ENCODE measurements around the gene ARNT2. TPM values are rescaled to one million over a fixed set of nuclear protein-coding genes. Genes with fewer than 3 reads are reported as not detected.

The ARNT2 gene
- total RNA-seq, 2 experiments from 2014 or later = 0.34 TPM; not detected in 1

- no peaks in the 10 kb centered on the region for H3K4me1 Mint-ChIP-seq (ENCODE audit: low read depth)
- H3K9me3 Mint-ChIP-seq = no peaks in the 10 kb centered on the region
- CTCF ChIA-PET = no interaction called here
- no peak overlapping the region for H3K4me3 Mint-ChIP-seq
- peaks cover 4% of the 10 kb centered on the region for H3K27me3 Mint-ChIP-seq
- POLR2A ChIA-PET = no interaction called here
- intact Hi-C loops (cut with micrococcal nuclease) = no loop called here
- no peak for DNase-seq
- ATAC-seq = no peak
- no peak for TF ChIP-seq CTCF (IDR thresholded peaks at IDR 0.05)
- H3K27ac Mint-ChIP-seq = no peak overlapping the region
- H3K36me3 Mint-ChIP-seq (ENCODE audit: low read depth) = no peaks in the 10 kb centered on the region
These were observed 191.2 kb downstream of the ARNT2 start for GRCh38 chr15:80595396-80595795.

GRCh38 chr15:80596521-80596976, 192.4 kb downstream of the ARNT2 start:
- intact Hi-C loops (cut with micrococcal nuclease) = no loop called here
- ATAC-seq (no peak), DNase-seq (no peak)
- H3K36me3 Mint-ChIP-seq (ENCODE audit: low read depth) = no peaks in the 10 kb centered on the region
- no peak overlapping the region for H3K4me3 Mint-ChIP-seq
- peaks cover 4% of the 10 kb centered on the region for H3K27me3 Mint-ChIP-seq
- no peak for TF ChIP-seq CTCF (IDR thresholded peaks at IDR 0.05)
- no peaks in the 10 kb centered on the region for H3K9me3 Mint-ChIP-seq
- H3K27ac Mint-ChIP-seq = no peak overlapping the region
- ChIA-PET POLR2A (interaction anchor here (0.8 kb wide), 1 partner anchor 197 kb away, joined by 3 read pairs; no protein-coding TSS in a partner anchor), CTCF (no interaction called here)
- no peaks in the 10 kb centered on the region for H3K4me1 Mint-ChIP-seq (ENCODE audit: low read depth)

GRCh38 chr15:80597076-80597475, 192.9 kb downstream of the ARNT2 start:
- ATAC-seq (no peak), DNase-seq (no peak)
- ChIA-PET CTCF (no interaction called here), POLR2A (interaction anchor here (0.8 kb wide), 1 partner anchor 198 kb away, joined by 3 read pairs; no protein-coding TSS in a partner anchor)
- peaks cover 4% of the 10 kb centered on the region for H3K27me3 Mint-ChIP-seq
- H3K4me3 Mint-ChIP-seq = no peak overlapping the region
- H3K27ac Mint-ChIP-seq = no peak overlapping the region
- intact Hi-C loops (cut with micrococcal nuclease) = no loop called here
- no peaks in the 10 kb centered on the region for H3K9me3 Mint-ChIP-seq
- TF ChIP-seq CTCF (IDR thresholded peaks at IDR 0.05) = no peak
- H3K36me3 Mint-ChIP-seq (ENCODE audit: low read depth) = no peaks in the 10 kb centered on the region
- H3K4me1 Mint-ChIP-seq (ENCODE audit: low read depth) = no peaks in the 10 kb centered on the region

- H3K4me1 Mint-ChIP-seq (ENCODE audit: low read depth) = no peaks in the 10 kb centered on the region
- CTCF ChIA-PET = interaction anchor here (0.6 kb wide), 1 partner anchor 325 kb away, joined by 3 read pairs; no protein-coding TSS in a partner anchor
- no peak for TF ChIP-seq CTCF (IDR thresholded peaks at IDR 0.05)
- no peak for DNase-seq
- intact Hi-C loops (cut with micrococcal nuclease) = no loop called here
- H3K9me3 Mint-ChIP-seq = no peaks in the 10 kb centered on the region
- H3K36me3 Mint-ChIP-seq (ENCODE audit: low read depth) = no peaks in the 10 kb centered on the region
- H3K27me3 Mint-ChIP-seq = peaks cover 6% of the 10 kb centered on the region
- POLR2A ChIA-PET = no interaction called here
- H3K27ac Mint-ChIP-seq = no peak overlapping the region
- no peak for ATAC-seq
- H3K4me3 Mint-ChIP-seq = no peak overlapping the region
These were observed 195.2 kb downstream of the ARNT2 start for GRCh38 chr15:80599359-80599758.

- H3K27me3 Mint-ChIP-seq = peaks cover 7% of the 10 kb centered on the region
- ChIA-PET POLR2A (no interaction called here), CTCF (interaction anchor here (0.9 kb wide), 1 partner anchor 26 kb away, joined by 3 read pairs; no protein-coding TSS in a partner anchor)
- no peak for TF ChIP-seq CTCF (IDR thresholded peaks at IDR 0.05)
- ATAC-seq (no peak), DNase-seq (no peak)
- H3K4me3 Mint-ChIP-seq = no peak overlapping the region
- H3K4me1 Mint-ChIP-seq (ENCODE audit: low read depth) = no peaks in the 10 kb centered on the region
- H3K36me3 Mint-ChIP-seq (ENCODE audit: low read depth) = no peaks in the 10 kb centered on the region
- no peak overlapping the region for H3K27ac Mint-ChIP-seq
- no peaks in the 10 kb centered on the region for H3K9me3 Mint-ChIP-seq
- intact Hi-C loops (cut with micrococcal nuclease) = no loop called here
These were observed 196.4 kb downstream of the ARNT2 start for GRCh38 chr15:80600626-80601025.

All from activated CD8-positive, alpha-beta T cell treated with anti-CD3 and anti-CD28 coated beads for 36 hours (primary cell).